H9 (cell line): ENCODE data around the gene CLEC4E. TPM values are rescaled to one million over a fixed set of nuclear protein-coding genes. Genes with fewer than 3 reads are reported as not detected.

Experiments used
- DNase-seq: peaks from one replicate; pipeline ENCODE4 v3.0.0-alpha.2; 2017
- H2AFZ ChIP-seq: one replicate; pipeline ENCODE4 v1.6.1; 2013; ENCODE audit warnings: mild to moderate bottlenecking, low read length, control low read depth, moderate library complexity
- H2AK5ac ChIP-seq: 2 replicates; pipeline ENCODE4 v1.6.1; 2013; ENCODE audit warnings: low read length, control low read depth, mixed read lengths; ENCODE audit not compliant: insufficient read length
- H2BK120ac ChIP-seq: one replicate; pipeline ENCODE4 v1.6.1; 2013; ENCODE audit warnings: low read depth, mild to moderate bottlenecking, low read length, control low read depth, inconsistent platforms; ENCODE audit not compliant: poor library complexity, severe bottlenecking
- H2BK12ac ChIP-seq: 2 replicates; pipeline ENCODE4 v1.6.1; 2013; ENCODE audit warnings: low read length, control low read depth, mixed read lengths, low read depth; ENCODE audit not compliant: insufficient read length
- H2BK15ac ChIP-seq: 2 replicates; pipeline ENCODE4 v1.6.1; 2013; ENCODE audit warnings: low read depth, low read length, control low read depth
- H2BK20ac ChIP-seq: one replicate; pipeline ENCODE4 v1.6.1; 2013; ENCODE audit warnings: low read depth, mild to moderate bottlenecking, low read length, control low read depth, inconsistent platforms; ENCODE audit not compliant: poor library complexity, severe bottlenecking
- H2BK5ac ChIP-seq: 2 replicates; pipeline ENCODE4 v1.6.1; 2013; ENCODE audit warnings: low read length, control low read depth, mixed read lengths; ENCODE audit not compliant: insufficient read length
- H3K14ac ChIP-seq: 2 replicates; pipeline ENCODE4 v1.6.1; 2013; ENCODE audit warnings: low read length, control low read depth; ENCODE audit not compliant: insufficient read depth
- H3K18ac ChIP-seq: 2 replicates; pipeline ENCODE4 v1.6.1; 2013; ENCODE audit warnings: low read depth, mild to moderate bottlenecking, mixed read lengths, low read length, control low read depth; ENCODE audit not compliant: insufficient read length
- H3K23ac ChIP-seq: 2 replicates; pipeline ENCODE4 v1.6.1; 2013; ENCODE audit warnings: low read length, control low read depth, mixed read lengths, low read depth; ENCODE audit not compliant: insufficient read length
- H3K23me2 ChIP-seq: 2 replicates; pipeline ENCODE4 v1.6.1; 2013; ENCODE audit warnings: low read depth, mild to moderate bottlenecking, mixed read lengths, low read length, control low read depth; ENCODE audit not compliant: insufficient read length, poor library complexity, severe bottlenecking
- H3K27ac ChIP-seq: 2 replicates; pipeline ENCODE4 v1.5.1; 2013; ENCODE audit warnings: low read length, control low read depth, mixed read lengths, low read depth; ENCODE audit not compliant: insufficient read length
- H3K27me3 ChIP-seq: 2 replicates; pipeline ENCODE4 v1.6.1; 2013; ENCODE audit warnings: low read length, control low read depth, inconsistent platforms; ENCODE audit not compliant: insufficient read depth
- H3K4ac ChIP-seq: 2 replicates; pipeline ENCODE4 v1.6.1; 2013; ENCODE audit warnings: low read depth, mild to moderate bottlenecking, control low read depth, inconsistent platforms, low read length, moderate library complexity
- H3K4me1 ChIP-seq: 2 replicates; pipeline ENCODE4 v1.6.1; 2013; ENCODE audit warnings: low read length, control low read depth, inconsistent platforms; ENCODE audit not compliant: insufficient read depth
- H3K4me2 ChIP-seq: 2 replicates; pipeline ENCODE4 v1.6.1; 2013; ENCODE audit warnings: low read length, control low read depth, mixed read lengths; ENCODE audit not compliant: insufficient read length, insufficient read depth
- H3K56ac ChIP-seq: 2 replicates; pipeline ENCODE4 v1.6.1; 2013; ENCODE audit warnings: low read depth, mild to moderate bottlenecking, mixed read lengths, low read length, control low read depth; ENCODE audit not compliant: insufficient read length
- H3K79me1 ChIP-seq: 2 replicates; pipeline ENCODE4 v1.6.1; 2013; ENCODE audit warnings: low read depth, mild to moderate bottlenecking, moderate library complexity, low read length, control low read depth, inconsistent platforms; ENCODE audit not compliant: insufficient read depth, poor library complexity, severe bottlenecking
- H3K79me2 ChIP-seq: 2 replicates; pipeline ENCODE4 v1.6.1; 2013; ENCODE audit warnings: low read length, control low read depth, inconsistent platforms; ENCODE audit not compliant: insufficient read depth
- H3K9ac ChIP-seq: 2 replicates; pipeline ENCODE4 v1.6.1; 2013; ENCODE audit warnings: low read length, control low read depth, mixed read lengths; ENCODE audit not compliant: insufficient read length; ENCODE audit errors: extremely low read depth
- H3K9me3 ChIP-seq: one replicate; pipeline ENCODE4 v1.6.1; 2013; ENCODE audit warnings: low read depth, low read length, inconsistent platforms; ENCODE audit not compliant: control insufficient read depth
- H3T11ph ChIP-seq: one replicate; pipeline ENCODE4 v1.6.1; 2013; ENCODE audit warnings: mild to moderate bottlenecking, low read length, control low read depth, inconsistent platforms
- H4K20me1 ChIP-seq: one replicate; pipeline ENCODE4 v1.6.1; 2013; ENCODE audit not compliant: control insufficient read depth, insufficient read length, insufficient read depth
- H4K5ac ChIP-seq: 2 replicates; pipeline ENCODE4 v1.6.1; 2013; ENCODE audit warnings: low read depth, mild to moderate bottlenecking, mixed read lengths, low read length, control low read depth; ENCODE audit not compliant: insufficient read length
- H4K8ac ChIP-seq: replicated peaks from 2 replicates; pipeline ENCODE4 v1.6.1; 2013; ENCODE audit warnings: low read length, control low read depth, mixed read lengths, low read depth; ENCODE audit not compliant: insufficient read length
- H4K91ac ChIP-seq: 2 replicates; pipeline ENCODE4 v1.6.1; 2013; ENCODE audit warnings: low read depth, mild to moderate bottlenecking, moderate library complexity, mixed read lengths, low read length, control low read depth; ENCODE audit not compliant: insufficient read length
- H3K27ac Mint-ChIP-seq, 3 experiments: 2 replicates in 2 of 3; 3 replicates in 1 of 3; pipeline ENCODE4 v1.8.0; 2020 to 2021; ENCODE audit warnings: mixed read lengths in 3 of 3, mild to moderate bottlenecking in 1 of 3, moderate library complexity in 1 of 3
- H3K27me3 Mint-ChIP-seq: 2 replicates; pipeline ENCODE4 v1.8.0; 2021; ENCODE audit warnings: low read depth, mild to moderate bottlenecking, moderate library complexity, mixed read lengths
- H3K36me3 Mint-ChIP-seq, 3 experiments: 2 replicates in 2 of 3; 3 replicates in 1 of 3; pipeline ENCODE4 v1.8.0; 2020 to 2021; ENCODE audit warnings: low read depth in 3 of 3, mixed read lengths in 3 of 3; ENCODE audit not compliant: insufficient read depth in 1 of 3
- H3K4me1 Mint-ChIP-seq, 2 experiments: 2 replicates each; pipeline ENCODE4 v1.8.0; 2020; ENCODE audit warnings: mixed read lengths in 2 of 2
- H3K4me3 Mint-ChIP-seq, 2 experiments: 2 replicates in 1 of 2; 3 replicates in 1 of 2; pipeline ENCODE4 v1.8.0; 2020 to 2021; ENCODE audit warnings: mild to moderate bottlenecking in 2 of 2, mixed read lengths in 2 of 2, moderate library complexity in 1 of 2
- H3K9me3 Mint-ChIP-seq, 2 experiments: 2 replicates in 1 of 2; 3 replicates in 1 of 2; pipeline ENCODE4 v1.8.0; 2020; ENCODE audit warnings: mild to moderate bottlenecking in 2 of 2, mixed read lengths in 2 of 2, moderate library complexity in 1 of 2
- WGBS: extraction: QIAGEN DNeasy Blood & Tissue Kit; methylation state at CpG from one replicate; pipeline ENCODE4 v1.1.7; 2013; ENCODE audit warnings: missing lambda C conversion rate, low lambda C conversion rate, mixed read lengths; ENCODE audit not compliant: insufficient read length; ENCODE audit errors: extremely low coverage; 5-methylcytosine and 5-hydroxymethylcytosine counted together
- total RNA-seq: library from RNA; stranded (reverse); gene quantifications from 2 replicates; pipeline ENCODE4 v1.2.1, GENCODE V29; 2021
- TF ChIP-seq, protein P1 (sequence below): fragments of 200-600 bp; sonication (generic); conservative IDR thresholded peaks from 3 replicates; pipeline ENCODE4 v1.8.0; 2021; ENCODE audit warnings: antibody characterized with exemption, mild to moderate bottlenecking

The CLEC4E gene
- total RNA-seq, 1 experiment from 2014 or later: not detected

DNA sequence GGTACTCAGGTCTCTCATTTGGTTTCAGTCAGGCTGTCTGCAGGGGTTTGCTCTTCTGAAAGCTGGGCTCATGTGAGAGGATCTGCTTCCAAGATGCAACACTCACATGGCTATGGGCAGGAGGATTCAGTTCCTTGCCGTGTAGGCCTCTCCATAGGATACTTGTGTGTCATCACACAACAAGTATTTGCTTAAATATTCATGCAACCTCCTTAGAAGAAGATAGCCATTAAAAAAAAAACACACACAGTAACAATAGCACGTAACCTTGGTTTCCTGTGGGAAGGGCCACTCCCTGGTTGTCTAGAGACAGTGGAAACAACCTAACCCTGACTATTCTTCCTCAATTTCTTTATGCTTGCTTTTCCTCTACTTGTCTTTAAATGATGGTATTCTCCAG, 31.8 kb upstream of the CLEC4E start:
- Histone ChIP-seq H4K5ac (no peak overlapping the region), H2BK5ac (no peak overlapping the region), H3K9me3 (peaks cover 3% of the 10 kb centered on the region), H4K8ac (no peak overlapping the region), H3K79me2 (no peaks in the 10 kb centered on the region), H3K4ac (no peak overlapping the region), H3K18ac (no peak overlapping the region), H3K9ac (no peak overlapping the region), H2AFZ (no peak overlapping the region), H2BK20ac (no peak overlapping the region), H3K23me2 (no peaks in the 10 kb centered on the region), H2BK15ac (no peak overlapping the region), H3K23ac (no peak overlapping the region), H3K27ac (no peak overlapping the region), H3K27me3 (no peaks in the 10 kb centered on the region), H3K4me2 (no peak overlapping the region), H2BK12ac (no peak overlapping the region), H3K14ac (no peak overlapping the region), H3T11ph (no peak overlapping the region), H4K20me1 (no peaks in the 10 kb centered on the region), H3K79me1 (no peaks in the 10 kb centered on the region), H2BK120ac (no peak overlapping the region), H3K56ac (no peak overlapping the region), H2AK5ac (no peak overlapping the region), H4K91ac (no peak overlapping the region), H3K4me1 (no peaks in the 10 kb centered on the region)
- H3K4me1 Mint-ChIP-seq: peaks cover 0 to 5% of the 10 kb centered on the region in 2 experiments; a peak in 1 of 4 replicates
- TF ChIP-seq, protein P1, sequence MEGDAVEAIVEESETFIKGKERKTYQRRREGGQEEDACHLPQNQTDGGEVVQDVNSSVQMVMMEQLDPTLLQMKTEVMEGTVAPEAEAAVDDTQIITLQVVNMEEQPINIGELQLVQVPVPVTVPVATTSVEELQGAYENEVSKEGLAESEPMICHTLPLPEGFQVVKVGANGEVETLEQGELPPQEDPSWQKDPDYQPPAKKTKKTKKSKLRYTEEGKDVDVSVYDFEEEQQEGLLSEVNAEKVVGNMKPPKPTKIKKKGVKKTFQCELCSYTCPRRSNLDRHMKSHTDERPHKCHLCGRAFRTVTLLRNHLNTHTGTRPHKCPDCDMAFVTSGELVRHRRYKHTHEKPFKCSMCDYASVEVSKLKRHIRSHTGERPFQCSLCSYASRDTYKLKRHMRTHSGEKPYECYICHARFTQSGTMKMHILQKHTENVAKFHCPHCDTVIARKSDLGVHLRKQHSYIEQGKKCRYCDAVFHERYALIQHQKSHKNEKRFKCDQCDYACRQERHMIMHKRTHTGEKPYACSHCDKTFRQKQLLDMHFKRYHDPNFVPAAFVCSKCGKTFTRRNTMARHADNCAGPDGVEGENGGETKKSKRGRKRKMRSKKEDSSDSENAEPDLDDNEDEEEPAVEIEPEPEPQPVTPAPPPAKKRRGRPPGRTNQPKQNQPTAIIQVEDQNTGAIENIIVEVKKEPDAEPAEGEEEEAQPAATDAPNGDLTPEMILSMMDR: no peak
- H3K27ac Mint-ChIP-seq: no peak overlapping the region
- WGBS: no CpG with 5 or more reads among the region's 2 CpGs
- no peak overlapping the region for H3K4me3 Mint-ChIP-seq
- no peaks in the 10 kb centered on the region; a peak in 1 of 5 replicates for H3K9me3 Mint-ChIP-seq
- no peaks in the 10 kb centered on the region for H3K27me3 Mint-ChIP-seq
- H3K36me3 Mint-ChIP-seq: peaks cover 0 to under 1% (median 0%) of the 10 kb centered on the region in 3 experiments; a peak in 2 of 7 replicates
- DNase-seq: no peak
